WI38 (cell line): Measurements from ENCODE around the gene ZNF497.

ENCODE experiments used
- H3K4me3 ChIP-seq: 2 replicates; pipeline ENCODE4 v1.5.1; 2011; ENCODE audit warnings: low read depth, mild to moderate bottlenecking, control low read depth, low read length
- CTCF ChIP-seq: IDR thresholded peaks from 2 replicates; pipeline ENCODE4 v1.5.1; 2012; ENCODE audit warnings: low read depth, mild to moderate bottlenecking, control low read depth, low read length

Gene ZNF497

GRCh38 chr19:58397533-58398037 is 35.0 kb upstream of the ZNF497 start:
- no peak for TF ChIP-seq CTCF
- H3K4me3 ChIP-seq, result no peak overlapping the region

GRCh38 chr19:58396691-58397532 is 34.4 kb upstream of the ZNF497 start:
- TF ChIP-seq CTCF, result no peak
- no peak overlapping the region for H3K4me3 ChIP-seq

GRCh38 chr19:58395979-58396627 is 33.6 kb upstream of the ZNF497 start:
- no peak overlapping the region for H3K4me3 ChIP-seq
- TF ChIP-seq CTCF, result no peak

GRCh38 chr19:58395220-58395978 is 32.8 kb upstream of the ZNF497 start, which contains the start of gene RNF225:
RNF225 (plus strand) TSS chr19:58395656; CDS start chr19:58396090, 434 bp downstream.
- no peak within 1 kb of the TSS for H3K4me3 ChIP-seq
- no peak for TF ChIP-seq CTCF

- no peak for TF ChIP-seq CTCF
- no peak overlapping the region for H3K4me3 ChIP-seq
Measured at GRCh38 chr19:58394821-58395219, 32.3 kb upstream of the ZNF497 start.

GRCh38 chr19:58393725-58394033 is 31.1 kb upstream of the ZNF497 start:
- TF ChIP-seq CTCF, result no peak
- H3K4me3 ChIP-seq, result no peak overlapping the region
